ENCODE results near the gene CTSW.
"Not testable (repeated sequence)": the region's sequence is repeated elsewhere in the genome, so short reads cannot be mapped to it uniquely, and the experiment has no call there.

The CTSW gene

DNA sequence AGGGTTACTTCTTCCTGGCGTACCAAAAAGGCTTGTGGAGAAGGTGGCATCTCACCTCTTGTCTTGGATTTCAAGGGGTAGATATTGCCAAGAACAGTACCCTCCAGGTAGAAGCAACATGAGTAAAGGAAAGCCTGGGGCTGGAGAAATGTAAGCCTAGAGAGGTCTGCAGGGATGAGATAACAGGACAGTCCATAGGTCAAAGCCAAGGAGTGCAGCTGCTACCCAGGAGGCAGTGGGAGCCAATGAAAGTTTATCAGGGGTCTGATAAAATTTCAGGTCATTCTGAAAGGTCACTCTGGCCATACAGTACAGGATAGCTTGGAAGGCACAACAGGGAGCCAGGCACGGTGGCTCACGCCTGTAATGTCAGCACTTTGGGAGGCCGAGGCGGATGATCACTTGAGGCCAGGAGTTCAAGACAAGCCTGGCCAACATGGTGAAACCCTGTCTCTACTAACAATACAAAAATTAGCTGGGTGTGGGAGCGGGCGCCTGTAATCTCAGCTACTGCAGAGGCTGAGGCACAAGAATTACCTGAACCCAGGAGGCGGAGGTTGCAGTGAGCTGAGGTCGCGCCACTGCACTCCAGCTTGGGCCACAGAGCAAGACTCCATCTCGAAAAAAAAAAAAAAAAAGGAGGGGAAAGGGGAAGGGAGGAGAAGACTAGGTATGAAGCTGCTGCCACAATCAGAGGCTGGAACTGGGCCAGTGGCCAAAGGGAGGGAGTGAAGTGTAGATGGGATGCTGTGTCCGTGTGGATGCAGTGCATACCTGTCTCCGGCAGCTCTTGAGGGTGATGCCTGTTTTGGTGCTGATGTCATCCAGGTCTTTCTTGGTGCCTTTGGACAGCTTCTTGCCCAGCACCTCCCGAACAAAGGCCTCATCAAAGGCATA lies 7.4 kb downstream of the CTSW start:
- Histone ChIP-seq H3K4me1 (ENCODE audit: control insufficient read depth, insufficient read depth, low read length) (peaks cover 64% of the 10 kb centered on the region), H3K4me3 (ENCODE audit: low read length) (peak overlapping the region; percentile 90), H3K27me3 (ENCODE audit: control insufficient read depth, insufficient read depth, low read length) (no peaks in the 10 kb centered on the region), H3K9me3 (ENCODE audit: control insufficient read depth, low read length) (no peaks in the 10 kb centered on the region), H3K36me3 (ENCODE audit: control insufficient read depth, insufficient read depth, low read length) (peaks cover 15% of the 10 kb centered on the region), H3K9ac (ENCODE audit: low read length) (peak overlapping the region; percentile 72)

DNA sequence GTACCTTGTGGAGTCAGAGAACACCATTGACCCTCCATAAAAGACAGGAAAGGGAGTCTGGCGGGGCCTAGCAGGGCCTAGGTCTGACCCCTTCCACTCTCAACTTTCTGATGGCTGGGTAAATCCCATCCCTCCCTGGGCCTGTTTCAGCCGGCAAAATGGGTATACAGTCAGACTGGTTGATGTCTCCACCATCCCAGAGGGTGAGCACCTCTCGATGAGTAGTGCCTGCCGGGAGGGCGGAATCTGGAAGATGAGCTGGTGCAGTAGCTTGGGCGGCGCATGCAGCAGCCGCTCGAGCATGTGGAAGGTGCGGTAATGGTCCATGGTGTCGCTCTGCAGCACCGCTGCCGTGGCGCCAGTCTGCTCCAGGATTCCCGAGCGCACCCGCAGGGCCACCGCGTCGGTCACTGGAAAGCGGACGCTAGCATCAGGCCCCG lies 8.1 kb downstream of the CTSW start:
- Histone ChIP-seq H3K4me1 (ENCODE audit: control insufficient read depth, insufficient read depth, low read length) (peaks cover 70% of the 10 kb centered on the region), H3K9ac (ENCODE audit: low read length) (peak overlapping the region; percentile 72)

DNA sequence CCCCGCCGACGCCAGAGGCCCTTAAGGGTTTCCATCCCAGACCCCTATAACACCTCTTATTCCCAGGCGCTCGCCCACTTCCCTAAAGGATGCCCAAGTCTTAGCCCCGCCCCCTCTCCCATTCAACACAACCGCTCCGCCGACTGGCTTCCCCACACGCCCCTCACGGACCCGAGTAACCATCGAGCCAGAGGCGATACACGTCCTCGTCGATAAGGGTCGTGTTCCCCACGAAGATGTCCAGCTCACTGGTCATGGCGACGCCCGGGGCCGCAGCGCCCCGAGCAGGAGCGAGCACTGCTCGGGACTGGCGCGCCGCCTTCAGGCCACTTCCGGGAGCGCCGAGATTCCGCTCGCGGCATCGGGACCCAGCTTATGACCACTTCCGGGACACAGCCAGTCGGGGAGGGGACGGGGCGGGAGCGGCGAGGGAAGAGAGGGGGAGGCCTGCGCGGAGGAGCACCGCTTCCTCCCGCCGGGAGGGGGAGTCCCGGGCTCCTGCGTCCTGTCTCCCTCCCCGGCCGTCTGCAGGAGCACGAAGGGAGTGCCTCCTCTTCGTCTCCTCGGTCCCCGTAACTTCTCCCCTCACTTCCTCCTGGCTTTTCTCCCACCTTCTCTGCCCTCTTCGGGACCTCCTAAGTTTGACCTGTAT lies 8.7 kb downstream of the CTSW start, which contains the start of gene FIBP:
Gene FIBP (minus strand): TSS at position 309 of the 652 bp plus-strand sequence. CDS start 53 bp downstream, at position 256.
- no peaks in the 10 kb centered on the region for H3K27me3 ChIP-seq (ENCODE audit: control insufficient read depth, insufficient read depth, low read length)
- peak within 1 kb of the TSS; percentile 72 for H3K9ac ChIP-seq (ENCODE audit: low read length)
- peaks cover 75% of the 10 kb centered on the region for H3K4me1 ChIP-seq (ENCODE audit: control insufficient read depth, insufficient read depth, low read length)
- H3K36me3 ChIP-seq (ENCODE audit: control insufficient read depth, insufficient read depth, low read length) = peaks cover 13% of the 10 kb centered on the region
- H3K9me3 ChIP-seq (ENCODE audit: control insufficient read depth, low read length) = no peaks in the 10 kb centered on the region
- H3K4me3 ChIP-seq (ENCODE audit: low read length) = peak within 1 kb of the TSS; percentile 90

More for the DNA sequence above, 8.1 kb downstream of the CTSW start:
- H3K36me3 ChIP-seq (ENCODE audit: control insufficient read depth, insufficient read depth, low read length) = peaks cover 15% of the 10 kb centered on the region
- H3K9me3 ChIP-seq (ENCODE audit: control insufficient read depth, low read length) = no peaks in the 10 kb centered on the region
- no peaks in the 10 kb centered on the region for H3K27me3 ChIP-seq (ENCODE audit: control insufficient read depth, insufficient read depth, low read length)
- H3K4me3 ChIP-seq (ENCODE audit: low read length) = peak overlapping the region; percentile 90

DNA sequence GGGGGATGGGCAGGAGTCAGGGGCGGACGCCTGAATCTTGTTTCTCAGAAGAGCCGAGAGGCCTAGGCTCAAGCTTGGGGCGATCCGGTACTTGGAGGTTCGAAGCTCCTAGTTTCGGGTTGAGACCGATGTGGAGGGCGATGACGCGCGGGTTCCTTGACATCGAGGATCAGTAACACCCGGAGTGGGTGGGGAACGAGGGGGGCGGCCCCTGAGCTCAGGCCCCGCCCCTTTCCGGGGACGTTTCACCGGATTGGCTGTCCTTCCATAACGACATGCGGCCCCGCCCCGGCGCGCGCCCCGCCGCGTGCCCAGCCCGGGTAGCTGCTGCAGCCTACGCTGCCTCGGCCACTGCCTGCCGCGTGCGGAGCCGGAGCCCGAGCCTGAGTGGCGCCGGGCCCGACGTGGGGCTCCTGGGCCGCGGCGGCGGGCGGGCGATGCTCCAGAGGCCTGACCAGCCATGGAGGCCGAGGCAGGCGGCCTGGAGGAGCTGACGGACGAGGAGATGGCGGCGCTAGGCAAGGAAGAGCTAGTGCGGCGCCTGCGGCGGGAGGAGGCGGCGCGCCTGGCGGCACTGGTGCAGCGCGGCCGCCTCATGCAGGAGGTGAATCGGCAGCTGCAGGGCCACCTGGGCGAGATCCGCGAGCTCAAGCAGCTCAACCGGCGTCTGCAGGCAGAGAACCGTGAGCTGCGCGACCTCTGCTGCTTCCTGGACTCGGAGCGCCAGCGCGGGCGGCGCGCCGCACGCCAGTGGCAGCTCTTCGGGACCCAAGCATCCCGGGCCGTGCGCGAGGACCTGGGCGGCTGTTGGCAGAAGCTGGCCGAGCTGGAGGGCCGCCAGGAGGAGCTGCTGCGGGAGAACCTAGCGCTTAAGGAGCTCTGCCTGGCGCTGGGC lies 10.9 kb downstream of the CTSW start, which contains the start of gene CCDC85B:
Gene CCDC85B (plus strand): TSS at position 350 of the 895 bp plus-strand sequence. CDS start 111 bp downstream, at position 461.
- Histone ChIP-seq H3K4me3 (ENCODE audit: low read length) (peak within 1 kb of the TSS; percentile 69), H3K4me1 (ENCODE audit: control insufficient read depth, insufficient read depth, low read length) (peaks cover 65% of the 10 kb centered on the region), H3K27me3 (ENCODE audit: control insufficient read depth, insufficient read depth, low read length) (no peaks in the 10 kb centered on the region), H3K36me3 (ENCODE audit: control insufficient read depth, insufficient read depth, low read length) (no peaks in the 10 kb centered on the region), H3K9me3 (ENCODE audit: control insufficient read depth, low read length) (no peaks in the 10 kb centered on the region), H3K9ac (ENCODE audit: low read length) (peak within 1 kb of the TSS; percentile 72)

DNA sequence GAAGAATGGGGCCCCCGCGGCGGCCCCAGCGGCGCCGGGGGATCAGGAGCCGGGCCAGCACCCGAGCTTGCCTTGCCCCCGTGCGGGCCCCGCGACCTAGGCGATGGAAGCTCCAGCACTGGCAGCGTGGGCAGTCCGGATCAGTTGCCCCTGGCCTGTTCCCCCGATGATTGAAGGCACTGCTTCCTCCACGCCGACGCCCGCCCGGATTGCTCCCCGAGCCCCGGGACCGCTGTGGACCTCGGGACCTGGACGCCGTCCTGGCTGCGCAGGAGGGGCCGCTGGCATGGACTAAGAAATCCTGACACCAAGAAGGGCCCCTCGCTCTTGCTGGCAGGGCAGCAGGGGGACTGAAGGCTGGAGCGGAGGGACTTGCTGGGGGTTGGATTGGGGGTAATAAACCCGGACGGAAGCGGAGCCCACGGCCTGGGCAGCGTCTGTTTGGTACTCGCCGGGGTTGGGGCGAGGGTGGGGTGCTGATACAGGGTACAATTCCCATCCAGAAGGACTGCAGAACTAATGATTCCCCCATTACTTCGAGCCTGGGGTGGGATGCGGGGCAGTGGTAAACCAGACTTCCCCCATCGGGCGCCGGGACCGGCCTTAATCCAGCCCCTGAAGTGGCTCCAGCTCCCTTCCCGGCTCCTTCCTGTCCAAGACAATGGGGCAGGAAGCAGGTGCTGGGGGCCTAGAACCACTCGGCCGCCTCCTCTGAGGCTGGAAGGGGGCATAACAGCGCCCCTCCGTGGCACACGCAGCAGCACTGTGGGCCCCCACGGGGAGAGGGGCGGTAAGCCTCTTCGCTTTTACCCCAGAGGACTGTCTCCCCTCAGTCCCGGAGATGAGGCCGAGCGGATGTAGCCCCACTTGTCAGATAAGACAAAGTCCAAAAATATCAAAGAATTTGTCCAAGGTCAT lies 11.8 kb downstream of the CTSW start:
- no peaks in the 10 kb centered on the region for H3K36me3 ChIP-seq (ENCODE audit: control insufficient read depth, insufficient read depth, low read length)
- H3K9ac ChIP-seq (ENCODE audit: low read length) = peak overlapping the region; percentile 72
- peak overlapping the region; percentile 69 for H3K4me3 ChIP-seq (ENCODE audit: low read length)
- no peaks in the 10 kb centered on the region for H3K9me3 ChIP-seq (ENCODE audit: control insufficient read depth, low read length)
- peaks cover 56% of the 10 kb centered on the region for H3K4me1 ChIP-seq (ENCODE audit: control insufficient read depth, insufficient read depth, low read length)
- H3K27me3 ChIP-seq (ENCODE audit: control insufficient read depth, insufficient read depth, low read length) = no peaks in the 10 kb centered on the region

DNA sequence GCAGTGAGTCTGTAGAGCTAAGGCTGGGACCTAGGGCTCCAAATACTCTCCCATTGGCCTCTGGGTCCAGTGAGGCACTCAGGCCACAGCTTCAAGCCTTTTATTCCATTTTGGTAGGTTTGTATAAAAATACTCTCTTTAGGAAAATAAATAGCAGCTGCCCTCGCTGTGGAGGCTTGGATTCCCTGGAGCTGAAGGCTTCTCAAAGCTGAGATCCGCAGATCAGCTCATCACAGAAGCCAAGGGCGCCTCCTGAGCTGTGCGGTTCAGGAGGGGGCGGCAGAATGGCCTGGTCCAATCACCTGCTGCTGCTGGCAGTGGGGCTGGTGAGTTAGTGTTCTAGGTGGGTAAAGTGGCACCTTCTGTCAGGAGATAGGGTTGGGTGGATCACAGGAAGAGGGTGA lies 12.5 kb downstream of the CTSW start:
- H3K9ac ChIP-seq (ENCODE audit: low read length) = peak overlapping the region; percentile 72
- H3K4me1 ChIP-seq (ENCODE audit: control insufficient read depth, insufficient read depth, low read length) = peaks cover 50% of the 10 kb centered on the region
- H3K4me3 ChIP-seq (ENCODE audit: low read length); H3K36me3 ChIP-seq (ENCODE audit: control insufficient read depth, insufficient read depth, low read length); H3K9me3 ChIP-seq (ENCODE audit: control insufficient read depth, low read length); H3K27me3 ChIP-seq (ENCODE audit: control insufficient read depth, insufficient read depth, low read length): not testable (repeated sequence)

DNA sequence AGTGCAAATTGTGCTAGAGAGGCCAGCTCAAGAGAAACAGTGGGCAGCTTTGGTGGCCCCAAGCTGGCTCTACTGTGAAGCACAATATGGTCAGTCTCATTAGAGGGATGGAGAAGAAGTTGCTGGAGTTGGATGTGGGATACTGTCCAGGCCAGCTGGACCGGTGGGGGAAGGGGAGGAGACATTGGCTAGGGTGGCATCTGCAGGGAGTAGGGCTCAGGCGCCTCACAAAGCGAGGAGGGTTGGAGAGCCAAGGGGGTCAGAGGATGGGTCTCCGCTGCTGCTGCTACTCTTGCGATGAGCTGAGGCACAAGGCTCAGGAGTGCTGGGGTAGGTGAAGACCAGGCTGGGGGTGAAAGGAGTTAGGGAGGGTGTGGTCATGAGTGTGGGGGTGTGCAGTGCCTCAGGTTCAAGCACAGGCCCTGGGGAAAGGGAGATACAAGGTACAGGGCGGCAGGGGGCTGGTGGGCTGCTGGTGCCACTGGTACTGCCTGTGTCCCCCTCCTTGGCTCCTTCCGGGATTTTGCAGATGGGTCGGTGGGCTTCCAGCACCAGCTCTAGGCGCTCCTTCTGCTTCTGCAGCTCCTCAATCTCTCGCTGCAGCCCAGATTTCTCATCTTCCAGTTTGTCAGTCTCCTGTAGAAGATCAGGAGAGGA lies 13.2 kb downstream of the CTSW start:
- Histone ChIP-seq H3K4me3 (ENCODE audit: low read length) (no peak overlapping the region), H3K9ac (ENCODE audit: low read length) (peak overlapping the region; percentile 72), H3K36me3 (ENCODE audit: control insufficient read depth, insufficient read depth, low read length) (no peaks in the 10 kb centered on the region), H3K4me1 (ENCODE audit: control insufficient read depth, insufficient read depth, low read length) (peaks cover 43% of the 10 kb centered on the region), H3K27me3 (ENCODE audit: control insufficient read depth, insufficient read depth, low read length) (no peaks in the 10 kb centered on the region), H3K9me3 (ENCODE audit: control insufficient read depth, low read length) (no peaks in the 10 kb centered on the region)

DNA sequence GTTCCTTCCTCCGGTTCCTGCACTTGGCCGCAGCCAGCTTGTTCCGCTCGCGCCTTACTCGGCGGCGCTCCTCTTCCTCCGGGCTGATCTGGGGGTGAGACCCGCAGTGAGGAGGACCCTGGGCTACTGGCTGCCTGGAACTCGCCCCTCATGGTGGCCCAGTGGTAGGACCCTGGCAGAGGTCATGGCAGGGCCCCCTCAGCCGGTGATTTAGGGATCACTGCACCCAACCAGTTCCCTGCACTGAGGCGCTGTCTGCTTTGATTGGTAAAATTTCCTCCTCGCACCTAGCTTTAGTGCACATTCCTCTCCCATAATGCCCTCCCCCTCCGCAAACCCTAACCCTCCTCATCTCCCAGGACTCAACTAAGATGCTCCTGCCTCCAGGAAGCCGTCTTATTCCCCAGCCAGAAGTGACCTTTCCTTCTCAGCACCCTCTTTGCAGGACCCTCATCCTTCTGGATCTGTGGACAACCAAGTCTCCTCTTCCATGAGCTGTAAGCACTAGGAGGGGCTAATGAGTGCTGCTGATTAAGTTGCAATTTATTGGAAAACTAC lies 14.5 kb downstream of the CTSW start:
- H3K27me3 ChIP-seq (ENCODE audit: control insufficient read depth, insufficient read depth, low read length) = no peaks in the 10 kb centered on the region
- peak overlapping the region; percentile 23 for H3K9ac ChIP-seq (ENCODE audit: low read length)
- no peaks in the 10 kb centered on the region for H3K36me3 ChIP-seq (ENCODE audit: control insufficient read depth, insufficient read depth, low read length)
- H3K4me1 ChIP-seq (ENCODE audit: control insufficient read depth, insufficient read depth, low read length) = peaks cover 46% of the 10 kb centered on the region
- H3K4me3 ChIP-seq (ENCODE audit: low read length) = no peak overlapping the region
- no peaks in the 10 kb centered on the region for H3K9me3 ChIP-seq (ENCODE audit: control insufficient read depth, low read length)

DNA sequence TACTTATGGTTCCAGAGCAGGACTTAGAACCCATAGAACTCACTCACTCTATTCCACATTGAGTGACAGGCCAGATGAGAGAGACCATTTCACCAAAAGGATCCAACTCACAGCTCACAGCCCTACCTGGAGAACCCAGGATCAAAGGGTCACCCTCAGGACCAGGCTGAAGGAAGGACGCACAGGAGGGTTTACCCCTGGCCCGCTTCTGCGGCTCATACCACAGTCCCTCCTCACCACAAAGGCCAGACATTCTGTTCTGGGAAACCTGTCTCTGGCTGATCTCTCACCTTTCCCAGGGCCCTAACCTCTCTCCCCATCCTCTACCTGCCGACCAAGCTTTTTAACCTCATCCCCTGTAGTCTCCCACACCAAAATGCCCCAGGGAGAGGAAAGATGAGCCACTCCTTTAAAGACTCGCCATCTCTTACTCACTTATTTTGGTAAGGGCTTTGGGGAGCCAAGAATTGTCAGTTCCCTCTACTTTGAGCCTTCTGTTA lies 15.9 kb downstream of the CTSW start:
- peaks cover 43% of the 10 kb centered on the region for H3K4me1 ChIP-seq (ENCODE audit: control insufficient read depth, insufficient read depth, low read length)
- H3K9ac ChIP-seq (ENCODE audit: low read length) = no peak overlapping the region
- no peak overlapping the region for H3K4me3 ChIP-seq (ENCODE audit: low read length)
- H3K27me3 ChIP-seq (ENCODE audit: control insufficient read depth, insufficient read depth, low read length) = peaks cover 6% of the 10 kb centered on the region
- H3K9me3 ChIP-seq (ENCODE audit: control insufficient read depth, low read length) = no peaks in the 10 kb centered on the region
- no peaks in the 10 kb centered on the region for H3K36me3 ChIP-seq (ENCODE audit: control insufficient read depth, insufficient read depth, low read length)
